NB4 (cell line): ENCODE results near the gene THEMIS.

Experiments used
- CTCF ChIP-seq: IDR thresholded peaks from one replicate; pipeline ENCODE4 v1.5.1; 2012; ENCODE audit warnings: low read depth, low read length
- MAX ChIP-seq: IDR thresholded peaks from 2 replicates; pipeline ENCODE4 v1.6.1; 2011; ENCODE audit warnings: low read depth, low read length
- MYC ChIP-seq: IDR thresholded peaks from 2 replicates; pipeline ENCODE4 v1.6.1; 2011; ENCODE audit warnings: low read depth, low read length

- TF ChIP-seq CTCF (no peak), MYC (no peak), MAX (no peak)
Measured at GRCh38 chr6:127945434-127946097, 44.7 kb upstream of the THEMIS start.
